NT2/D1 (cell line): ENCODE data around the gene EML6.
"Not testable (repeated sequence)": the region's sequence is repeated elsewhere in the genome, so short reads cannot be mapped to it uniquely, and the experiment has no call there.

ENCODE experiments used
- SUZ12 ChIP-seq: IDR thresholded peaks from 2 replicates; pipeline ENCODE4 v1.6.1; 2011; ENCODE audit not compliant: insufficient read length, insufficient read depth; ENCODE audit errors: extremely low read depth
- ZNF274 ChIP-seq: IDR thresholded peaks from 2 replicates; pipeline ENCODE4 v1.6.1; 2011; ENCODE audit warnings: mild to moderate bottlenecking, low read depth, low read length

- not testable (repeated sequence) for TF ChIP-seq SUZ12, ZNF274
Observed at GRCh38 chr2:54841500-54841899, 118.0 kb downstream of the EML6 start.
